Measurements from ENCODE around the gene LYSET. TPM values are rescaled to one million over a fixed set of nuclear protein-coding genes. Genes with fewer than 3 reads are reported as not detected.

LYSET gene
- total RNA-seq, 6 experiments from 2014 or later = 4.0 to 11.0 (median 7.7) TPM

- ATAC-seq (no peak), DNase-seq (no peak)
- TF ChIP-seq CTCF (IDR thresholded peaks at IDR 0.05) = no peak
- TF ChIP-seq POLR2A (IDR thresholded peaks at IDR 0.05) = no peak
- intact Hi-C loops (cut with DNase I) = no loop called here
- Histone ChIP-seq H3K4me1 (no peaks in the 10 kb centered on the region), H3K36me3 (peaks cover 0 to 45% (median 18%) of the 10 kb centered on the region in 4 donors), H3K27me3 (no peaks in the 10 kb centered on the region), H3K9me3 (no peaks in the 10 kb centered on the region), H3K4me3 (no peak overlapping the region), H3K27ac (no peak overlapping the region)
Measured at GRCh38 chr14:93220509-93220908, 35.4 kb downstream of the LYSET start.

- no peak for ATAC-seq
- WGBS (ENCODE audit: insufficient coverage, low coverage, low lambda C conversion rate, missing lambda C conversion rate) = 95% methylated on average over 13 of the region's 27 CpGs
- Histone ChIP-seq H3K9me3 (no peaks in the 10 kb centered on the region), H3K36me3 (peaks cover 0 to 48% (median 18%) of the 10 kb centered on the region in 4 donors), H3K27ac (no peak overlapping the region), H3K27me3 (no peaks in the 10 kb centered on the region), H3K4me3 (no peak overlapping the region), H3K4me1 (no peaks in the 10 kb centered on the region)
- DNase-seq = no peak
- TF ChIP-seq CTCF (IDR thresholded peaks at IDR 0.05) (no peak), POLR2A (IDR thresholded peaks at IDR 0.05) (no peak)
- intact Hi-C loops (cut with DNase I) = no loop called here
Measured at GRCh38 chr14:93223565-93223964, 38.4 kb downstream of the LYSET start.

GRCh38 chr14:93228550-93228949, 43.4 kb downstream of the LYSET start:
- intact Hi-C loops (cut with DNase I) = no loop called here

GRCh38 chr14:93230539-93230938, 45.4 kb downstream of the LYSET start:
- 89% methylated on average over 11 of the region's 16 CpGs for WGBS (ENCODE audit: insufficient coverage, low coverage, low lambda C conversion rate, missing lambda C conversion rate)
- H3K27me3 ChIP-seq = no peaks in the 10 kb centered on the region
- peaks cover 0 to 20% (median 9%) of the 10 kb centered on the region in 4 donors for H3K36me3 ChIP-seq
- intact Hi-C loops (cut with DNase I) = loop anchor here in 1 of 2 donors (10.0 kb wide), 1 partner anchor 314 kb away; no protein-coding TSS in a partner anchor
- no peak overlapping the region for H3K4me3 ChIP-seq
- H3K9me3 ChIP-seq = no peaks in the 10 kb centered on the region
- ATAC-seq (peak in 2 of 4 donors; percentile 9), DNase-seq (no peak)
- no peak overlapping the region for H3K27ac ChIP-seq
- H3K4me1 ChIP-seq = no peaks in the 10 kb centered on the region
- TF ChIP-seq CTCF (IDR thresholded peaks at IDR 0.05) (no peak), POLR2A (IDR thresholded peaks at IDR 0.05) (no peak)

More at GRCh38 chr14:93228550-93228949, 43.4 kb downstream of the LYSET start:
- TF ChIP-seq POLR2A (IDR thresholded peaks at IDR 0.05) (no peak), CTCF (IDR thresholded peaks at IDR 0.05) (no peak)
- Histone ChIP-seq H3K4me3 (no peak overlapping the region), H3K27ac (no peak overlapping the region), H3K27me3 (no peaks in the 10 kb centered on the region), H3K9me3 (no peaks in the 10 kb centered on the region), H3K4me1 (no peaks in the 10 kb centered on the region), H3K36me3 (peaks cover 0 to 26% (median 9%) of the 10 kb centered on the region in 4 donors)
- DNase-seq = no peak
- 86% methylated on average over 8 of the region's 8 CpGs for WGBS (ENCODE audit: insufficient coverage, low coverage, low lambda C conversion rate, missing lambda C conversion rate)
- no peak for ATAC-seq

Data from right lobe of liver (tissue), 6 donors.